NCI-H748 (cell line): Measurements from ENCODE around the gene WDR73.

Source experiments
- DNase-seq: peaks from one replicate; lab custom pipeline; 2025; ENCODE audit not compliant: unreplicated experiment; lab: John Stamatoyannopoulos, UW

WDR73 gene

GRCh38 chr15:84590406-84590805, 63.7 kb downstream of the WDR73 start:
- DNase-seq, result no peak
